Activated T-helper 9 cell treated with anti-CD3 and anti-CD28 coated beads, Interleukin-2, amount 50 U/mL, for 16 hours (primary cell): ENCODE measurements around the gene SCYL1.
A peak's percentile ranks its signal among the peaks of the same experiment; 100 is the strongest.
"Not testable (repeated sequence)": the region's sequence is repeated elsewhere in the genome, so short reads cannot be mapped to it uniquely, and the experiment has no call there.

ENCODE experiments used
- DNase-seq: peaks from one replicate; pipeline ENCODE4 v3.0.0-alpha.2; 2020; ENCODE audit warnings: low read depth

Gene SCYL1

DNA sequence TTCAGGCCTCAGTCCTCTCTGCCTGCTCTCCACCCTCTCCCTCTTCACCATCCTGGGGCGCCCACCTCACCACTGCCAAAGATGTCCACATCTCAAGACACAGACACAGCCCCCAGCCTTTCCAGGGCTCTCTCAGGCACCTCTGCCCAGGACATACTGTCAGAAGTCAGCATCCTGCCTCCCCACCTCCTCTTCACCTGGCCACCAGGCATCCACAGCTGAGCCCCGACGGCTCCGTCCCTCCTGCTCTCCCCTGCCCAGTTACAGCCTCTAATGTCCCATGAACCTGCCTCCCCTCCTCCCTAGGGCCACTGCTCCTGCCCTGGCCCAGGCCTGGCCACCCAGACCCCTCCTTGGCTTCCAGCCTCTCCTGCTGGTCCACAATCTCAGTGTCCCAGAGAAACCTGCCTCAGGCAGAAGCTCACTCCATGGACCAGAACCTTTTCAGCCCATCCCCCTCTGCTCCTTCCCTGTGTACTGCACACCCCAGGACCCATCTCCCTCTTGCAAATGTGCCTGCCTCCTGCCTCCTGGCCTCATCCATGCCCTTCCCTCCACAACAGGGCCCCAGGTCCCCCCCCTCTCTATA is 30.1 kb downstream of the SCYL1 start:
- no peak for DNase-seq

DNA sequence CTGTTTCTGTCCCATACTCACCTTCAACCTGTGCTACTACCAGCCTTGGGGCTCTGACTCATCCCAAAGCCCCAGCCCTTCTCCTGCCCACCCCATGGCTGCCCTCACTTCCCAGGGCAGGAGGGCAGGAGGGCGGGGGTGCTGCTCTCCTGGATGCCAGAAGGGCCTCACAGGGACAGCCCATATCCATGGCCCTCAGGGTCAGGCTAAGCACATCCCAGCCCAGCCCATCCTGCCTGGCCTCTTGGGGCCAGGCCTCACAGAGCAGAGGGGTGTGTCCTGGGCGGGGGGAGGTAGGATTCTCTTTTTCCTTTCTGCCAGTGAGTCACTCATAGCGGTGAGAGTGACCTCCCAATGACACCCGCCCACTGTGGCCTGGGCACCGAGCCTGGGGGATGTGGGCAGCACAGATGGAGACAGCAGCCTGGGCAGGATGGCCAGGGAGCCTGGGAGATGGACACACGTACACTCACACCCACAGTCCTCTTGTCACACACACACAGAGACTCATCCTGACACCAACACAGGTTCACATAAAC is 30.9 kb downstream of the SCYL1 start:
- DNase-seq, result no peak

DNA sequence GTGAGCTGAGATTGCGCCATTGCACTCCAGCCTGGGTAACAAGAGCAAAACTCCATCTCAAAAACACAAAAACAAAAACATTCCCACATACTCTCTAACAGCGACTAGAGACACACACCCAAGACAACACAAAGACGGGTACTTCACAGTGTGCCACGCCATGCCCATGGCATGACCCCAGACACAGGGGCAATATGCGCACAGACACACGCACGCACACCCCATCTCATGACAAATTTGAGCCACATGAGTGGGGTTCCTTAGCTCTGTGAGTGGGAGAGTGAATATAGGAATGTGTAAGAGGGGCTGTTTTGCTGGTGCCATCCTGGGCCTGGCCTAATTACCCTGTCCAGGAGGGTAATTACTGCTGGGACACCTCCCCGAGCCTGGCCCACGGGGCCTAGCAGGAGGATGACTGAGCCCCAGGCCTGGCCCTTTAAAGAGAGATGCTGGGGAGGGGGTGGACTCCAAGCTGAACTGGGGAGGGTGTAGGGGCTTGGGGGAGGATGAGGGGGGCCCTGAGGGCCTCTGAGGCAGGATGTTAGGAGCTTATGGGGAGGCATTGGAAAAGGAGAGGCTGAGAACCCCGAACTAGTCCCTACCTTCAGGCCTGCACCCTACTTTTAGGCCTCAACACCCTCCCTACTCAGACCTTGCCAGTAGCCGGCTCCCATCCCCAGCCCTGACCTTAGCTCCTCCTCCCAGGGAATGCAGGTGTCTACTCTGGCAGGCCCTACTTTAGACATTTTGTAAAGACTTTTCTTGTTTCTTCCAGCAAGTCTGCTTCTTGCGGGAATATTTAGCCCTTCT is 31.8 kb downstream of the SCYL1 start:
- no peak for DNase-seq

DNA sequence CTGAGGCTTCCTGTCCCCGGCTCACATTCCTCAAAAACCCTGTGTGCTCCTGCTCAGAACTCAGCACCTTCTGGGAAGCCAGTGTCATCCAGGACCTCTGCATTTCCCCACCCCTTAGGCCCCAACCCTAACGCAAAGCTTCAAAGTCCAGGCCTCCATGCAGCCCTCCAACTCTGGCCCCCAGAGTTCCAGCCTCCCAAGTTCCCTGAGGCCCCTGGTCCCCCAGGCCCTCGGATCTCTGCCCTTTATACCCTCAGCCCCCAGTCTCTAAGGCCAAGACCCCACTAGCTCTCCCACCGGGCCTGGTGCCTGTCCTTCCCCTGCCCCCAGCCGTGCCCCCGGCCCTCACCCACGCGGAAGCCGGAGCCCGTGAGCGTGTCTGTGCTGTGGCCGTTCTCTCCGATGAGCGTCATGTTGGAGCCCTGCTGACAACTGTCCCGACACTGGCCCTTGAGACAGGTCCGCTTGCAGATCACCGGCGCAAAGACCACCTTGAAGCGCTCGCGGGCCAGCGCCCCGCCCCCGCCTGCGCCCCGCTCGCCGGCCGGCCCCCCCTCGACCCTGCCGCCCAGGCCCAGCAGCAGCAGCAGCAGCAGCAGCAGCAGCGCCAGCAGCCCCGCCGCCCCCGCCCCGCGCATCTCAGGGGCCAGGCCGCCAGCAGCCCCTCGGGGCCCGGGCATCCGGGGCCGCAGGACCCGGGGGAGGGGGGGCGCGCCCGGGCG is 32.6 kb downstream of the SCYL1 start:
- DNase-seq, result no peak

DNA sequence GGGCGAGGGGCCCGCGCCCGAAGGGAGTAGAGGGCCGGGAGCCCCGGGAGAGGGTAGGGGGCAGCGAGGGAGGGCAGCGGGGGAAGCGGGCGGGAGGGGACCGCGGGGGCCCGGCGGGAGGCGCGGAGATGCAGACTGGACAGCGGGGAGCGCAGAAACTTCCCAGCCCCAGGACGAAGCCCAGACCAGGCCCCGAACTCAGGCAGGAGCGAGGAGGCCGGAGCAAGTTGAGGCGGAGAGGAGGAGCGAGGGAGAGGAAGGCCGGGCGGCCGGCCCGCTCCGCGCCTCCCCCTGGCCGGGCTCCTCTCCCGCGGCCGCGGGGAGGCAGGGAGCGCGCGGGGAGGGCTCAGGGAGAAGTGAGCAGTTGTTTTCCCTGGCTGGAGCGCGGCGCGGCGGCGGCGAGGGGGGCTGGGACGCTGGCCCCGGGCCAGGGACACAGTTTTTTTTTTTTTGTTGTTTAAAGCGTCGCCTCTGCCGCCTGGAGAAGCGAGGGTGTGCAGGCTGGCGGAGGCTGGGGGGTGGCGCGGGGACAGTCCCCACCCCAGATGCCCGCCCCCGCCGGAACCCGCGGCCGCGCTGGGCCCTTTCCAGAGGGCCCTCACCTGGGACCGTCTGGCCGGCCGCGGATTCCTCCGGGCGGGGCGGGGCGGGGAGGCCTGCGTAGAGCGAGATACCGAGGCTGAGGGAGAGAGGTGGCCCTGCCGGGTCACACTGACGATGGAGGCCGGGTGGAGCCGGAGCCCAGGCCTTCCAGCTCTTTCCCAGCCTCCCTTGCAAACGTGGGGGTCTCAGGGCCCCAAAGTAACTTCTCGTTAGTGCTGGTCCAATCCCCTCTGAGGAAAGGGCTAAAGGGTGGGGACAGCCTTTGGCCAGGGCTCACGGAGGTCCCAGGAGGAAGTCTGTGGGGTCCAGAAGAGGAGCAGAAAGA is 33.4 kb downstream of the SCYL1 start, which contains the start of gene LTBP3:
Gene LTBP3, minus strand, starts transcription at position 358 of the 928 bp plus-strand sequence. CDS start 400 bp downstream, outside the sequence.
- DNase-seq, result no peak

DNA sequence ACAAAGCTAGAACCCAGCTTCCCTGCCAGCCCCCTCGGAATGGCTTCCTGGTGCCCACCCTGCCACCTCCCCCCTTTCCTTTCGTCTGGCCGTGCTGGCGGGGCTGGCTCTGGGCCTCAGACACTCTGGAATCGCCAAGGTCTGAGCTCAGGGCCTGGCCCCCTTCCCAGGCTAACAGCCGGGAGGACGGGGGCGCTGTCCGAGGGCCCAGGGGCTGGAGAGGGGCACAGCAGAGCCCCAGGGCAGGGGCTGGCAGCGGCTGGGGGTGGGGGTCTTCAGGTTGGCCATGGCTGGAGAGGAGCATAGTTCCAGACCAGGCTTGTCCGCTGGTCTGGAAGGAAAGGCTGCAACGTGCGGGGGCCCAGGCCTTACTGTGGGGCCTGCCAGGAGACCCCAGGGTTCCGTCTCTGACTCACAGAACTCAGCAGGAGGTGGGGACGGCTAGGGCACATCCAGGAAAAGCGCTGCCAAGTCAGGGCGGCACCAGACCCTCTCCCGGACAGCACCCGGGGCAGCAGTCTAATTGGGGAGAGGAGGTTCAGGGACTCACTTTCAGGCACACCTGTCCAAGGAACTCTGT is 34.1 kb downstream of the SCYL1 start:
- no peak for DNase-seq

DNA sequence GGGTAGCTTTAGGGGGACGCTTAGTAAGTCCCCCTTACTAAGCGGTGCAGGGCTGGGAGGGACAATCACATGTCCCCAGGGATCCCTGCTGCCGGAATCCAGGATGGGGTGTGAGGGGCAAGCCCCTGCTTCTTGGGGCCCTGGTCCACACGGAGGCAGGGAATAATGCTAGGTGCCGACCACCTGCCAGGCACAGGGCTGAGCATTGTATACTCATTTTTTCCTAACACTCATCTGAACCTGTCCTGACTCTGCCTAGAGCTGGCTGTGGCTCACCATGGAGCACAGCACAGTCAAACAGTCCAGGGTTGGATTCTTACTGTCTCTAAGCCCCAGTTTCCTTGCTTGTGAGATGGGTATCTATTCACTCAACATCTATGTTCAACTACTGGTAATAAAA is 34.7 kb downstream of the SCYL1 start:
- no peak for DNase-seq

DNA sequence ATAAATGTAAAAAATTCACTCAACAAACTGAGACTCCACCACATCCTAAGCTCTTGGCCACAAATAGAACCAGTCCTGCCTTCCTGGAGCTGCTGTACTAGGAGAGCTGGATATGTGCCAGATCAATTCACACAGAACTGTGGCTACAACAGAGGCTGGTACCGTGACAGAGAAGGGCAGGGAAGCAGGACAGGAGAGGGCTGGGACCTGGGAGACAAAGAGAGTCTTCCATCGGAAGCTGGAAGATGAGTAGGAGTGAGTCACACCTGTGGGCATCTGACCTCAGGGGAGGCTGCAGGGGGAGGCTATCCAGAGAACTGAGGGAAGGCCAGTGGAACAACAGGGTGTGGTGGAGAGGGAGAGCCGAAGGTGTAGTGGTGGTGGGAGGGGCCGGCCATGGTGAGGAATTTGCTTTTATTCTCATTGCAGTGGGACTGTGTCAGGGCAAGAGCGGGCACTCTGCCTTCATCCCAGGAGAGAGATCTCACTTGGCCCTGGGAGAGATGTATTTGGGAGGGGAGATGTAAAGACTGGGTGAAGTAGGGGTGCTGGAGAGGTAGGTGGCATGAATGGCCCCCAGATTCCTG is 35.2 kb downstream of the SCYL1 start:
- no peak for DNase-seq

DNA sequence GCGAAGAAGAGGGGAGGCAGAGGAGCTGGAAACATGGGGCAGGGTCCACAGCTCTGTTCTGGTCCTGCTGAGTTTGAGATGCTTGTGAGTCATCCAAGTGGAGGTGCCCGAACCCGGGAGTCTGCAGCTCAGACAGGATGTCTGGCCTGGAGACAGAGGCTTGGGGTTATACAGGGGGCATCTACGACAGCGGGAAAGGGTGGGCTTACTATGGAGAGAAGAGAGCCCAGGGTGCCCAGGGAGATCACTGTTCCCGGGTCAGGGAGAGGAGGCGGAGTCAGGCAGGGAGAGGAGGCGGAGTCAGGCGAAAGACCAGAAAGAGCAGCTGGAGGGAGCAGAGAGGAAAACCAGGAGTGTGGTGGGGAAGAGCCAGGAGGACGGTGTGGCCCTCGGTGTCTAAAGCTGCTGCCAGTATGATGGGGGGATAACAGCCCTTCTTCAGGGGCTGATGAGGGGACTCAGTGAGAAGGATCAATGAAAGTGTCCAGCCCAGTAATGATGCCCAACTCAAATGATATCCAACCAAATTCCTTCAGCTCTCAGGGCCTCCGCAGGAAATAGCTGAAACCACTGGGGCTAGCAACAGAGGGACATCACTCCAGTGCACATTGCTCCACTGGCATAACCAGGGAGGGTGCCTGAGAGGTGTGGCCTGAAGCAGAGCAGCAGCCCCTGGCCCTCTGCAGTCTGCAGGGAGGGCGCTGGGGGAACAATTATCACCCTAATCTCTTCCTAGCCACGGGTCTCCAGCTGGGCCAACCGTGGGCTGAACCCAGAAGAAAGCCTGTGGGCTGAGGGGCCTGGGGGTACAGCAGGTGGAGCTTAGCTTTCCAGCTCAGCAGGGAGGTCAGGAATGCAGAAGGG is 35.9 kb downstream of the SCYL1 start:
- DNase-seq, result no peak

DNA sequence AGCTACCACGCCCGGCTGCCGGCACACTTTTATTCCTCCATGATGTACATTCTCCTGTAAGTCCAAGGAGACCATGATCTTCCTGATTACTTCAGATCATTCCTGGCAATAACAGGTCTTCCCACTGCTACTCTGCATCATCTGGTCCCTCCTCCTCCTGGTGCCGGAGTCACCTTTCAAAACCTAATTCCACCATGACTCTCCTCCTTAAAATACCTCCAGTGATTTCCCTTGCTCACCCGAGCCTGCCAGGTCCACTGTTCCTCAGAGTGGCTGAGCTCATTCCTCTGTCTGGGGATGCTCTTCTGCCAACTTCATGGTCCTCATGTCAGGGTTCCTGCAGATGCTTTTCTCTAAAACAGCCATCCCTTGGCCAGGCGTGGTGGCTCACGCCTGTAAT is 37.1 kb downstream of the SCYL1 start:
- no peak for DNase-seq

DNA sequence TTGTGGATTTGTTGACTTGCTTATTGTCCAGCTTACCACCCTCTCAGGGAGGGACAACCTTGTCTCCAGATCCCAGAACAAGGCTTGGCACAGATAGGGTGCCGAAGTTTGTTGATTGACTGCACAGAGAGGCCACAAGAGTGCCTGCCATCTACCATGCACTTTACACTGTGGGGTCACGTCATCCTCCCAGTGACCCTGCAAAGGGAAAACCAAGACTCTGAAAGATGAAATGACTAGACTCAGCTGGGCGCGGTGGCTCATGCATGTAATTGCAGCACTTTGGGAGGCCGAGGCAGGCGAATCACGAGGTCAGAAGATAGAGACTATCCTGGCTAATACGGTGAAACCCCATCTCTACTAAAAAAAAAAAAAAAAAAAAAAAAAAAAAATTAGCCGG is 37.9 kb downstream of the SCYL1 start:
- DNase-seq, result no peak

DNA sequence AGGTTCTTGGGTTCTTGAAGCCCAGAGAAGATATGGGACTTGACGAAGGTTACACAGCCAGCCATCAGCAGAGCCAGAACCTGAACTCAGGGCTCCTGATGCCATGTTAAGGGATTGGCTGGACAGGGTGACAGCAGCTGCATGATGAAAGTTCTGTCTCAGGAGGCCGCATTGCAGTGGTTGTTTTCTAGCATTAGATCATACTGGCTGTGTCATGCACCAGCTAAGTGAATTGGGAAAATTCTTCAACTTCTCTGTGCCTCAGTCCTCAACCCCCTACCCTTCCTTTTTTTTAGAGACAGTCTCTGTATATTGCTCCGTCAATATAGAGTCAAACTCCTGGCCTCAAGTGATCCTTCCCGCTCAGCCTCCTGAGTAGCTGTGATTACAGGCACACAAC is 38.7 kb downstream of the SCYL1 start:
- no peak for DNase-seq

DNA sequence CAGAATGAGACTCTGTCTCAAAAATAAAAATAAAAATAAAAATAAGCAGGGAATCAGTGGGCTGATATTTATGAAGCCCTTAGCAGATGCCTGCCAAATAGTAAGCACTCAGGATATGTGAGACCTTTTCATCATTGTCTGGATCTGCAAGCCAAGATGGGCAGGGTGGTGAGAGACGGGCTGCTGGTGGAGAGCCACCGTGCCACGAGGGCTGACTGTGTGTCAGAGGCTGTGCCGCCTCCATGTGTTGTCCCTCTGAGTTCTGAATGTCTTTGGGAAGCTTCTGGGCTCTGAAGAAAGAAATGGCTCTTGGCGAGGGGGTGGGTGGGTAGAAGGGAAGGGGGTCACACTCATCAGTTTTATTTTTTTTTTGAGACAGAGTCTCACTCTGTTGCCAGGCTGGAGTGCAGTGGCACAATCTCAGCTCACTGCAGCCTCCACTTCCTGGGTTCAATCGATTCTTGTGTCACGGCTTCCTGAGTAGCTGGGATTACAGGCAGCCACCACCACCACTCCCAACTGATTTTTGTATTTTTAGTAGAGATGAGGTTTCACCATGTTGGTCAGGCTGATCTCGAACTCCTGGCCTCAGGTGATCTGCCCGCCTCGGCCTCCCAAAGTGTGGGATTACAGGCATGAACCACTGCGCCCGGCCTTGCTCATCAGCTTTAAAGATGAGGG is 40.1 kb downstream of the SCYL1 start:
- not testable (repeated sequence) for DNase-seq

DNA sequence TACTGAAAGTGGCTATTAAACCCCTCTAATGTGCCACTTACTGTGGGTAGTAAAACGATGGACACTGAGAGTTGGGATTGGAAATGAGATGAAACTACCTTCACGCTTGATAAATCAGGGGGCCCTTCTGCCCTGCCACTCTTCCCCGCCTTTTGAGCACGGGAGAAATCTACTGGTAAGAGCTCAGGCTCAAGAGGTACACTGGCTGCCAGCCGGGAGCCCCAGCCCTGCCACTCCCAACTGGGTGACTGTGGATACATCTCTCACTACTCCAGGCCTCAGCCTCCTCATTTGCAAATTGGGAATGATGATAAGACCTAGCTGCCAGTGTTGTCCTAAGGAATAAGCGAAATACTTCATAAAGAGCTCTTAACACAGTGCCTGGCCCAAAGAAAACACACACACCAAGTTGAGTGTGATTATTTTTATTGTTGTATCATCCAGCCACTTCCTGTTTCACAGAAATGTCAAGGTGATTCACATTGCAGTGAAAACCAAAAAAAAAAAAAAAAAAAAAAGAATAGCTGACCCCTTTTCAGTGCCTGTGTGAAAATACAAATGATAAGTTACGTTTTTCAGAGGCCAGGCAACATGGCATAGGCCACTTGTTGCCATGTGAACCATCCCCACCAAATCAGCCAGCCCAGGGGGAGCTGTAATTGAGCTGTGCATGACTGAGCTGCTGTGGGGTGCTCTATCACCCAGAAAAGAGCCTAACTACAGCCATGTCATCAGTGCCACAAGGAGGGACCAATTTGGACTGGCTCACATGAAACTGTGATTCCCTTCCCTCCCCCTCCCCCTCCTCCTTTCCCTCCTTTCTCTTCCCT is 41.0 kb downstream of the SCYL1 start:
- DNase-seq, result no peak

DNA sequence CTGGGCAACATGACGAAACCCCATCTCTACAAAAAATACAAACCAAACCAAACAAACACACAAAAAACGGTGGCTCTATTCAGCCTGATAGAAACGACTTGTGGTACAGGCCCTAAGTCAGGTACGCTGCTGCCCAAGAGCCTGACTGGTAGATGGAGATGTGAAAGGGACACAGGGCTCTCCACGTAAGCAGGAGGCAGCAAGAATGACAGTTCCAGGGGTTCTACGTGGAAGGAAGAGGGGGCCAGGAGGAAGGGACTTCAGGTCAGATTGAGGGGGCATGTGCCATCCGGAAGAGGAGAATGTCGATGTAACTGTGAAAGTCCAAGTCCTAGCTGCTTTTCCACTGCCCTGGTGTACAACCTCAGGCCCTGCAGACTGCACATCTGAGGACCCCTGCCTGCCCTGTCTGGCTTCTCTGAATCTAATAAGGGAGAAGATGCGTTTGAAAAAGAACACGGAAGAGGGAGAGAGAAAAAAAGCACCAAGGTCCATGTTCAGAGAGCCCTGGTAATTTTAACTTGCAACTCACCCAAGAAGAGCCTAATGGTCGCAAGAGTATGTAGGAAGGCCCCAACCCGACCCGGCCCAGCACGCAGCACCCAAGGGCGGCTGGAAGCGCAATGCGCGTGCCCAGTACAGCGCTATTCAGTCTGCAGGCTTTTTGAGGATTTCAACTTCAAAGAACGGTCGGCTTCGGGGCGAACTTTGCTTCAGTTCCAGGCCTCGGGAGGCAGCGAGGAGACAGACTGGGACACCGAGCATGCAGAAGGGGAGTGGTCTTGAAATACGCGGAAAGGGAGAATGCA is 44.5 kb downstream of the SCYL1 start:
- no peak for DNase-seq

DNA sequence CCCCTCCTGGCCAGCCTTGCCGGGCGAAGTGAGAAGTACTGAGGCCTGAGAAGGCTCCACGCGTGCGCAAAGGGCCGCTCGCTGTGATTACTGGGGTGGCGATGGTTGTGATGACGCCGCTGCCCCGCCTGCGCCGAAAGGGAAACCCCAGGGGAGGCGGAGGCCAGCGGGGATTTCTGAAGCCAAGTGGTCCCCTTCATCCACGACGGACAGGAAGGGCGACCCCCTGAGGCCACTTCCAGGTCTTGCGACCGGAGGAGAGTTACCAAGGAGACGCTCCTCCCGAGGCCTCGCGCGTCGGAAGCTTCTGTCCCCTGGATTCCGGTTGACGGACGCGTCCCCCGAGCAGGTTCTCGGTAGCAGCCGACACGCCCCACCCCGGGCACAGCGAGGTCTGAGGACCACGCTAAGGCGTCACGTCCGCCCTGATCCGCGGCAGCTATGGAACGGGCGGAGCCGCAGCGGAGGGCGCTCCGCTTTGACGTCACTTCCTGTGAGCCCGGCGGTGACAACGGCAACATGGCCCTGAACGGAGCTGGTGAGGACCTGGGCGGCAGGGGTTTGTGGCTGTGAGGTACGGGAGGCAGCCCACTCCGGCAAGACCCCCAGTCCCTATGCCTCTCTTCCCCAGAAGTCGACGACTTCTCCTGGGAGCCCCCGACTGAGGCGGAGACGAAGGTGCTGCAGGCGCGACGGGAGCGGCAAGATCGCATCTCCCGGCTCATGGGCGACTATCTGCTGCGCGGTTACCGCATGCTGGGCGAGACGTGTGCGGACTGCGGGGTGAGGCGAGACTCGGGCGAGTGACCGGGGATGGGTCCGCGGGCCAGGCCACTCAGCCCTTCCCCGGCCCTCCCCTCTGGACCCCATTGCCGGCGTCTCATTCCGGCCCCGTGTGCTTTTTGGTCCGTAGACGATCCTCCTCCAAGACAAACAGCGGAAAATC is 45.4 kb downstream of the SCYL1 start, which contains the start of gene ZNRD2:
Gene ZNRD2, plus strand, starts transcription at position 505 of the 946 bp plus-strand sequence. Its CDS starts 15 bp downstream, at position 520.
- peak; percentile 97 for DNase-seq
